Measurements from ENCODE around the gene THSD8. TPM values are rescaled to one million over a fixed set of nuclear protein-coding genes. Genes with fewer than 3 reads are reported as not detected.
"Not testable (repeated sequence)": the region's sequence is repeated elsewhere in the genome, so short reads cannot be mapped to it uniquely, and the experiment has no call there.

THSD8 gene
- total RNA-seq, 1 donor from 2014 or later = 4.1 TPM

DNA sequence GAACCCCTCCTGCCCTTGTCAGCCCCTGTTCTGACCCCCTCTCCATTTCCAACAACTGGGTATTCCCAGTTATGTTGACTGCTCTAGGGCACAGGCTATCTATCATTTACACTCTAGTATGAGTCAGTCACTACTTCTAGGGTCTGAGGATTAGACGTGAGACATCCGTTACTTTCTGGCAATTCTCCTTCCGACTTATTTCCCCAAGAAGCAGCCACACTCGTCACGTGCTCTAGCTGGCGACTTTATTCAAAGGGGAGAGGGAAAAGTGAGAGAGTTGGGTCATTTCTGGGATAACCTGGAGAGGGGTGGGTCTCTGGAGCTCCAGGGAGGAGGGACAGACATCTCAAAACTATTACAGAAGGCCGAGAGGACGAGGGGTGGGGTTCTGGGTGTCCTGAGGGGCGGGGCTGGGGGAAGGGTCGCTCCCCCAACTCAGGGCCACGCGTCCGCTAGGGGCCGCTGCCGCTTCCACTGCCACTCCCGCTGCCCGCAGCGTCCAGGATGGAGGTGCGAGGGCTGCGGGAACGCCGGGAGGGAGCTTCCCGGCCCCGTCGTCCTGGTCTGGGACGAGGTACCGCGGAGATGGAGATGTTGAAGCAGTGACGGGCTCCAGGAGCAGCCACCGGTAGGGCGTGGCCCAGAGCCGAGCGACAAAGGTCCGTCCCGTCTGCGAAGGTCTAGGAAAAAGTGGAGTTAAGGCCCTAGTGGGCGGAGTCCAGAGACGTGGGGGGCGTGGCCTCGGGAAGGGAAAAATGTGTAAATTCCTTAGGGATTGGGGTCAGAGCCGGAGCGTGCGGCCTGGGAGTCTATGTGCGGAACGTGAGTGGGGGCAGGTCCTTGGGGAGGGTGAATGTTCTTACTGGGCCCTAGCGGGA lies 23.6 kb downstream of the THSD8 start:
- DNase-seq (ENCODE audit: low spot score) = no peak

DNA sequence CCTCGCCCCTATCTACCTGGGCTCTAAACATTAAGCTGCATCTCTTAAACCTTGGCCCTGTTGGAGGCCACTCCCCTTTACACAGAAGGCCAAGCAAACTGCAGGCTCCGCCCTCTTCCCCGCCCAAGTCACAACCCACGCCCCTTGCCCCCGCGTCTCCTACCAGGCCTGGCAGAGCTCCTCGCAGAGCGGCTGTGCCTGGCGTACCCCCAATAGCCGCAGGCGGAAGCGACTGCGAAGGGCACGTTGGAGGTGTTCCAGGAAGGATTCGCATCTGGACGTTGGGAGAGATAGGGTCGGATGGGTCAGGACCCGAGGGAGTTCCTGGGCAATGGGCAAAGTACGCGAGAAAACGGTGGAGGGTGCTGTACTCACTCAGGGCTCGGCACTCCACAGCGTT lies 26.6 kb downstream of the THSD8 start:
- DNase-seq (ENCODE audit: low spot score) = no peak

DNA sequence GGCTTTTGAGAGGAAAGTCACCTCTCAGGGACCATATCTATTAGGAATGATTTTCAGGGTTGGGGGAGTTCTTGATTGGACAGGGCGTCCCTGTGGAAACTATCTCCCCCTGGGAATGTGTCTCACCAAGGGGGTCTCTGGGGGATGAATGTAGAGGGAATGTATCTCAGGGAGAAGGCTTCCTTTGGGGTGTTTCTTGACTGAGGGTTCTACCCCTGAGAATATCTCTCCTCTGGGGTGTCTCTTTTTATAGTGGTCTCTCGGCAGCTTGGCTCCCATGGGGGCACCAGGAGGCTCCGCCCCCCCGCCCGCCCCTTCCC lies 31.5 kb downstream of the THSD8 start:
- DNase-seq (ENCODE audit: low spot score) = no peak

DNA sequence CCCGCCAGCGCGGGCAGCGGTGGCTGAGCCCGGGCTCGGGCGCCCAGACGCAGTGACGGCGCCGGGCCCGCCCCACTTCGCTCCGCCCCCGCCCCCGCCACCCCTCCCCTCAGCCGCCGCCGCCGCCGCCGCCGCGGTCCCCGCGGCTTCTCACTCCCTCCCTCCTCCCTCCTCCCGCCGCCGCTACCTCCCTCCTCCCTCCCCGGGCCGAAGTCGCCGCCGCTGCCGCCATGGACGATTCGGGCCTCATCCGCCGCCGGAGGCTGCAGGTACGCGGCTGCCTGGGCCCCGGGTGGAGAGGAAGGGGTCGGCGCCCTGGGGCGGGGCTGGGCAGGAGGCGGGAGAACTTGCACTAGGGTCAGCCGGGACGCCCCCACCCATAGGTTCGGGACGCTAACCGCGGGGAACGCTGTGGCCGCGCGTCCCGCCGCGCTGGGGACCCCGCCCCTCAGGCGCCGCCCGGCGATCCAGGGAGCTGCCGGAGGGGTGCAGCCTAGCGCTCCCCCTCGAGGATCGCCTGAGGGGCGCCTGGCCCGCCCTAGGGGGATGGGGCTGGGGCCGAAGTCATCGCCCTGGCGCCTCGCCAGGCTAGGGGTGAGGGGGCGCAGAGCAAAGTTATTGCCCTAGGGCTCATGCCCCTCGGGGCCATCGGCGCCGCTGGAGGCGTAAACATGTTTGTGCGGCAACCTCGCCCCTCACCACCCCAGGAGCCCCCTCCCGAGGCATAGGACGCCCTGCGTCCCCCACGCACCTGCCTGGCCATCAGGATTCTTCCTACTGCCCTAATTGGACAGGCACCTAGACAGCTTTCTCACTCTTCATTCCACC lies 32.1 kb downstream of the THSD8 start:
- DNase-seq (ENCODE audit: low spot score) = no peak

DNA sequence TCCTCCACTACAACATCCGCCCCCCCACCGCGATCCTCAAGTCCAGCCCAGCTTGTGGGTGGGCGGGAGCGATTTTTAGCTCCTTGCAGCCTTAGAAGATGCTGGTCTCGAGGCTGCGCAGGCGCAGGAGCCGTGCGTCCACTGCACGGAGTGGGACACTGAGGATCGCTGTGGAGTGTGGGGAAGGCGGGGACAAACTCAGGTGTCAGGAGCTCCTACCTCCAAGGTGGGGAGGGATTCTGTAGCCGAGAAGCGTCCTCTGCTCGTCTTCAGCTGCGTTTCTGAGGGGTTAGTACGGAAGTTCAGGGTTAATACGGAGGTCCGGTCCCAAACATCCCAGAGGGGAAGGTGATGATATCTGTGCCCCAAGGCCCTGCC lies 32.7 kb downstream of the THSD8 start, which contains the start of gene RTBDN:
Gene RTBDN, minus strand, starts transcription at position 14 of the 378 bp plus-strand sequence. CDS start 4,600 bp downstream, outside the sequence.
- no peak for DNase-seq (ENCODE audit: low spot score)

DNA sequence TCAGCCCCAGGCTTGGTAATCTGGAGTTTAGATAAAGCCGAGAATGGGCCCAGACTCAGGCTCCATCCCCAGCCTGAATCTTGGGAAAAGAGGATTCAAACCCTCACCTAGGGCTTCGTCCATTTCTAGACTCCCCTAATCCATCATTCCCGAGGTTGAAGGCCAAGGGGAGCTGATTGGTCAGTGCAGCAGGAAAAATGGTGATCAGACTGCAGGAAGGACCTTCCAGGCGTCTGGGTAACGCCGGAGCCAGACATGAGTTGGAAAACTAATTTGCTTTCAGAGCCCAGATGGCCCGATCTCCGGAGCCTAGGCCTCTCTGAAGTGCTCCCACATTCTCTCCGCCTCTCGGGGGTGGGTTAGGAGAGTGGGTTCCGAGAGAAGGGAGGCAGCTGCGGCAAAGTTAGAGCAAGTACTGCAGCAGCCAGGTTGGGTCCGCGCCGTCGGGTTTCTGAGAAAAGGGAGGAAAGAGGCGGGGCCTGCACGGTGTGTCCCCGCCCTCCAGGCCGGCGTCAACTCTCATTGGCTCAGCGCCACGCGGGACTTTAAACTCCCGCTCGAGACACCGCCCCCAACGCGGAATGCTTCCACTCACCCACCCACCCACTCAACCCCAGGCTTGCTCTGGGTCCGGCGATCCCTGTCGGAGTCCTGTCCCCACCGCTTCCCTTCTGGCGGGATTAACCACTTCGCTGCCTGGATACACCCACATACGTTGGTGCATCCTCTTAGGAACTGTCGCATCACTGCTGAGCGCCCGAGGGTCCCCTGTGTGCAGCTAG lies 33.3 kb downstream of the THSD8 start:
- DNase-seq (ENCODE audit: low spot score) = no peak

DNA sequence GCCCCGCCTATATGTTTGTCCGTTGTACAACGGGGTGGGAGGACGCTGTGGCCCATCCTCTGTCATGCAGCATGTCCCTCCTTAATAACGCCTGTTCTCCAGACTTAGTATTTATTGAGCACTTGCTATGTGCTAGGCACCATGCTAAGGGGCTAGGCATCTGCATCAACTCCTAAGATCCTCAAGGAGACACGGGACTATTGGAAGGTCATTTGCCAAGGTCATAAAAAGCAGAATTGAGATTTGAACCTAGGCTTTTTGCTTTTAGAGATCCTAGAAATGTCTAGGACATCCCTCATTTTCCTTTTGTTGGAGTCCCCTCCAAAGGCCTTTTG lies 34.6 kb downstream of the THSD8 start:
- DNase-seq (ENCODE audit: low spot score) = no peak

DNA sequence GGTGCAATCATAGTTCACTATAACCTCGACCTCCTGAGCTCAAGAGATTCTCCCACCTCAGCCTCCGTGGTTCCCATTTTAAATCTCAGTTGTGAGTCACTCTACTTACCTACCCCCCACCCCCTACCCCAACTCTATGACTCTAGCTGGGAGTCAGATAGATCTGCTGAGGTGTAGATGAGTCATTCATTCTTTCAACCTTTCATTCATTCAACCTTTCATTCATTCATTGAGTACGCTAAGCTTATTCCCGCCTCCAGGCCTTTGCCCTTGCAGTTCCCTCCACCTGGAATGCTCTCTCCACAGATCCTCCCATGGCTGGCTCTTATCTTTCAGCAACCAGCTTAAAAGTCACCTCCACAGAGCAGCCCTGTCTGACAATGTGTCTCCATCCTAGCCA lies 35.4 kb downstream of the THSD8 start:
- no peak for DNase-seq (ENCODE audit: low spot score)

DNA sequence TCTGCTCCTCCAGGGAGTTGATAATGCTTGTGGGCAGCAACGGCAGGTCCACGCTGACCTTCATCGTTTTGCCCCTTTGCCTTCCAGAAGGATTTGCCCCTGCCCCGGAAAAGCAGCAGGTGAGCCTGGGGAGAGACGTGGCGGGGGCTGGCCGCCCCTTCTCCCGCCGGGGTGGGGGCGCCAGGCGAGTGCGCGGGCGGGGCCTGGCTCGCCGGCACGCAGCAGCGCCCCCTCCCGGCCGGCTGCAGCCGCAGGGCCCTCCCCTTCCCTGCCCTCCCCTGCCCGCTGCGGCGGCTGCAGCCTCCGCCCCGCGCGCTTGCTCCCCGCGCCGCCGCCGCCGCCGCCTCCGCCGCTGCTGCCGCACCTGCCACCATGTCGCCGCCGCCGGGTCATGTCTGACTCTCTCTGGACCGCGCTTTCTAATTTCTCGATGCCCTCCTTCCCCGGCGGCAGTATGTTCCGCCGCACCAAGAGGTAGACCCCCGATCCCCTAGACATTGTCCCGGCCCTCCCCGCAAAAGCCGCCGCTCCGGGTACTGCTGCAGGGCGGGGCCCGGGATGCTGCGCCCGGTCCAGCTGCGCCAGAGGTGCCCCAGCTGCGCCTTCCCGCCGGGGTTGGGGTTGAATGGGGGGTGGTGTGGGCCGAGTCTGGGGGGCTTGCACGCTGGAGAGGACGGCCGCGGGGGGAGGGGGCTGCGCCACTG lies 36.5 kb downstream of the THSD8 start, which contains the start of gene MAST1:
Gene MAST1, plus strand, starts transcription at position 334 of the 704 bp plus-strand sequence. Its CDS starts 58 bp downstream, at position 392.
- DNase-seq (ENCODE audit: low spot score) = no peak

DNA sequence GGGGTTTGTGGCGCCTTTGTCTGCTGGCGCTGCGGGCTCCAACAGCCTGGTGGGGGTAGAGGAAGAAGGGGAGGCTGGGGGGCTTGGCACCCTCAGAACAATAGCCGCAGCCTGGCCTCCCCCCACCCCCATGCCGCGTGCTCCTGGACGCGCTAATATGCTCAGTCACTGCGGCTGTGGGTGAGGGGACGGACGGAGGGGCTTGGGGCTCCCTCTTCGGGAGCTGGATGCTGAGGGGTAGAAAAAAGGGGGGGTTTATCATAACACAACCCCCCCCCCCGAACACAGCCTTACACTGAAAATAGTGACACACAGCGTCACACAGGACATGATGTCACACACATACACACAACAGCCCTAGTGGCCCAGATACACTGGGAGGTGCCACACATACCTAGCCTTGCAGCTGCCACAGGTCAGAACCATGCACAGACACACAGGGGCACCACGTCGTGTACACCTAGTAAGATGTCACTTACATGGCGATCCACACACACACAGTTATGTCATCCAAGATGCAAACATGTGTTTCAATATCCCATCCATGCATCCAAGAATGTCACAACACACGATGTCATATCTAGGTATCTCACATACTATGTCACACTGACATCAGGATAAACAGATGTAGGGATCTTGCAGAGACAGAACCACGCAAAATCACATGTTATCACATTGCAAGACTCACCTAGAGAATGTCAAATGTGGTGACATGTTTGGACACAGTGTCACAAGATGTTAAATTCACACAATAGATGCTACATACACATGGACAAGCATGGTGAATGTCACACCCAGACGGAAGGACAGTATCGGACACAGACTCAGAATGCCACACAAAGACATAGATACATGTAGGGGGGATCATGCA lies 37.3 kb downstream of the THSD8 start:
- no peak for DNase-seq (ENCODE audit: low spot score)

DNA sequence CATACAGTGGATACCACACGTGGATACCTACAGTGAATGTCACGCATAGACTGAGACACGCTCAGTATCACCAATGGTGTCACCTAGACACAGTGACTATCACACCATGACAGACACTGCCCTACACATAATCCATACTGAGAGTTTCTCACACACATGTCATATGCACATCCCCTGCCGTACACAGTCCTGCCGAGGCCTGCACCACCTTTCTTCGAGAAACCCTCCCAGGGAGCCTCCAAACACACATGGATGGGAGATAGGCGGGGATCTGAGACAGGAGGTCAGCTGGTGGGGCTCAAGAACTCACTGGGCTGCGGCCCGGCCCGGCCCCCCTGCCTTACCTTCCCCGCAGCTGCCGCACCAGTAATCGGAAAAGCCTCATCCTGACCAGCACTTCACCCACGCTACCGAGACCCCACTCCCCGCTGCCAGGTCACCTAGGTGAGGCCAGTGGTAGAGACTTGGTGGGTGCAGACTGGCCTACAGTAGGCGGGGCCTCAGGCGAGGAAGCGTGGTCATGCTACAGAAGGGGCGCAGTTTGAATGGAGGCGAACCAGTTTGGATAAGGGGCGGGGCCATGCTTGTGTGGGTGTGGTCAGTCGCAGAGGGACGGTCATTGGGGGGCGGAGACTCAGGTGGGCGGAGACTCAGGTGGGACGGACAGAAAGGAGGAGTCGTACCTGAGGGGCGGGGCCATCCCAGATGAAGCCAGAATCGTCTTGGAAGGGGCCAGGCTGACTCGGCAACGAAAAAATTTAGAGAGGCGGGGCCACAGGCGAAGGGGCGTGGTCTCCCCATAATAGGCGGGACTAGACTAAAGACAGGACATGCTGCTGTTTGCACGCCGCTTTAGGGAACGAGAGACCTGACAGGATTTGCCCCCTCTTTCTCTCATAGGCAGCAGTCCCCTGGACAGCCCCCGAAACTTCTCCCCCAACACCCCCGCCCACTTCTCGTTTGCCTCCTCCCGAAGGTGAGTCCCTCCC lies 38.5 kb downstream of the THSD8 start:
- DNase-seq (ENCODE audit: low spot score) = peak; percentile 35

DNA sequence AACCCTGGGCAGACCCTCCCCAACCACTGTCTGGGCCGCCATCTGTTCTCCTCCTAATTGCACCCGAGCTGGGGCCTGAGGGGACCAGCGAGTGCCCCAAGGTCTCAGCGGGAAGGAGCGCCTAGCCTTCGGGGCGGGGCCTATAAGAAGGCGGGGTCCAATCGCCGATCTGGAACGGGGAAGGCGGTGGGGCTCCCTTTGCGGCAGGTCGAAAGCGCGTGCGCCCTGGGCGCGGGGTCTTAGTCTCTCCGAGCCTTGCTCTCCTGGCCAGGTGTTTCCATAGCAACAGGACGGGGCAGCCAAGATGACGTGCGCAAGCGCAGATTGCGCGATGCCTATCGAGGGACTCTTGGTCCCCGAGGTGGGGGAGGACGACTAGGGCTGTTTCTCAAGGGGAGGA lies 39.2 kb downstream of the THSD8 start:
- no peak for DNase-seq (ENCODE audit: low spot score)

DNA sequence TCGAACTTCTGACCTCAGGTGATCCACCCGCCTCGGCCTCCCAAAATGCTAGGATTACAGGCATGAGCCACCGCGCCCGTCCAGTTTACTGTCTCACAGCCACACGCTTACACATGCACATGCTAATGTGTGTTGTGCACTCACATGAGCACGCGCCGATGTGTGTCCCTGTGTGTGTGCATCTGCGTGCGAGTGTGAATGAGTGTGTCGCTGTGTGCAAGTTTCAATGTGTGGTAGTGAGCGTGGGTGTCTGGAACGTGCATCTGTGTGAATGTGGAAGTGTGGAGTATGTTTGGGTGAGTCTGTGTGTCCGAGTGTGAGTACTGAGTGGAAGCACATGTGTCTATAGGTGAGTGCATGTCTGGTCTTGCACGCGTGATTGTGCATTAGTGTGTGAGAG lies 40.6 kb downstream of the THSD8 start:
- no peak for DNase-seq (ENCODE audit: low spot score)

DNA sequence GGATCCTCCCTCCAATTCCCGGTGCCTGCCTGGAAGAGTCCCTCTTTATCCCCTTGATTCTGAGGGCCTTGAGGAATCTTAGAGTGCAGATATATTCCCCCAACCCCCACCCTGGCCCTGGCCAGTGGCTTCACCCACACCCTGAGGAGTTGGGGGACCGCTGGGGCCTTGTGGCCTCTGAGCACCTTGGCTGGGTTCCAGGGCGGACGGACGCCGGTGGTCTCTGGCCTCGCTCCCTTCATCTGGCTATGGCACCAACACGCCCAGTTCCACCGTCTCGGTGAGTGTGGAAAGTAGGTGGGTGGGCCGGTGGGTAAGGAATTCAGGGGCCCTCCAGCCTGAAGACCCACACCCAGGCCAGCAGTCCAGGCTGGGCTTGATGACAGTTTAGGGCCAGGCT lies 41.5 kb downstream of the THSD8 start:
- no peak for DNase-seq (ENCODE audit: low spot score)

DNA sequence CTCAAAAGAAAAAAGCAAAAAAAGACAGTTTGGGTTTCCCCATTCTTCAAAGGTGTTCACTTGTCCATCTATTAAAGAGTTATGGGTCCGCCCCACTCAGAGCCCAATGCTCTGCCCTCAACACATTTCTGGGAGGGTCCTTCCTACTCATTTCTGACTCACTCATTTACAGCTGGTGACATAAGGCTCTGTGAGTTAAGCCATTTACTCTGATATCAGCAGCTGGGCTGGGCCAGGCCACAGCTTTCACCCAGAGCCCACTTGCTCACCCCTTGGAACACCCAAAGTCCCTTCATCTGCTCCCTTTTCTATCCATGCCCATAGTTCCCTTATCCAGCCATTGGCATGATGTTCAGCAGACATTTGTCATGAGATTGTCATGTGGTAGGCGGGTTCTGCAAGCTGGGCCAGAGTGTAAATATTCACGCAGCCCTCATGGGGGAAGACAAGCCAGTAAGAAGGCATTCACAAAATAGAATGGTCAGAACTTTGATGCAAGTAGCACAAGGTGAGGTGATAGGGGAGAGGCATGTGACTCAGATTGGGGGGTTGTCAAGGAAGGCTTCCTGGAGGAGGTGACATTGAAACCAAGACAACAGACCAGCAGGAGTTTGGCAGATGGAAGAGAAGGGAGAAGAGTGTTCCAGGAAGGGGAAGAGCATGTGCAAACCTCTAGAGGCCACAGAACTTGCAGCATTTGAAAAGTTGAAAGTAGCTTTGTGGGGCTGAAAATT lies 42.3 kb downstream of the THSD8 start:
- no peak for DNase-seq (ENCODE audit: low spot score)

DNA sequence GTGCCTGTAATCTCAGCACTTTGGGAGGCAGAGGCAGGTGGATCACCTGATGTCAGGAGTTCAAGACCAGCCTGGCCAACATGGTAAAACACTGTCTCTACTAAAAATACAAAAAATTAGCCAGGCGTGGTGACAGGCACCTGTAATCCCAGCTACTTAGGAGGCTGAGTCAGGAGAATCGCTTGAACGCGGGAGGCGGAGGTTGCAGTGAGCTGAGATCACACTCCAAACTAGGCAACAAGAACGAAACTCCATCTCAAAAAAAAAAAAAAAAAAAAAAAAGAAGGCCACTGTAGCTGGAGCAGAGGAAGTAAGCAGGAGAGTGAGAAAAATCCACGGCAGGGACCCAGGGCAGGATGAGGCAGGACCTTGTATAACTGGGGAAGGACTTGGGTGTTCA lies 44.7 kb downstream of the THSD8 start:
- not testable (repeated sequence) for DNase-seq (ENCODE audit: low spot score)

DNA sequence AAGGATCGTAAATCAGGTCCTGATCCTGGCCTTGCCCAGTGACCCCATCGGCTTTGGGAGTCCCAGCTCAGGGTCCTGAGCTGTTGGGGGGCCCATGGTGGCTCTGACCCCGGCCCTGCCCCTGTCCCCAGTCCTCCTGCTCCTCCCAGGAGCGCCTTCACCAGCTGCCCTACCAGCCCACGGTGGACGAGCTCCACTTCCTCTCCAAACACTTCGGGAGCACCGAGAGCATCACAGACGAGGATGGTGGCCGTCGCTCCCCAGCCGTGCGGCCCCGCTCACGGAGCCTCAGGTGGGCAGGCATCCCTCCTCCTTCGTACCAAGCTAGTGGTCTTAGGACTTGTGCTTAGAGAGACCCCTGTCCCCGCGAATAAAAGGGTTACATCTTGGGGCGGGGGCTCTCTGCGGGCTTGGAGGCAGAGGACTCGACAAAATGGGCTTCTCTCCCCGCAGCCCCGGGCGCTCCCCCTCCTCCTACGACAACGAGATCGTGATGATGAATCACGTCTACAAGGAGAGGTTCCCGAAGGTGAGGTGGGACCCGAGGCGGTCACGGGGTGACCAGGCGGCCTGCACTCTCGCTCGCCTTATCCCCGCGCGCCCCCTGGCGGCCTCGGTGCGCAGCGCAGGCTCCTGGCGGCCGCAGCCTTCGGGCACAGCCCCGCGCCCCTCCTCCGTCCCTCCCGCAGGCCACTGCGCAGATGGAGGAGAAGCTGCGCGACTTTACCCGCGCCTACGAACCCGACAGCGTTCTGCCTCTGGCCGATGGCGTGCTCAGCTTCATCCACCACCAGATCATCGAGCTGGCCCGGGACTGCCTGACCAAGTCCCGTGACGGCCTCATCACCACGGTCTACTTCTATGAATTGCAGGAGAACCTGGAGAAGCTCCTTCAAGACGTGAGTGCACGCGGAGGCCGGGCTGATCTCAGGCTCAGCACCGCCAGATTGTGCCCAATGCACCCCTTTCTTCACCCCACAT lies 45.6 kb downstream of the THSD8 start:
- peak; percentile 81 for DNase-seq (ENCODE audit: low spot score)

Data from mucosa of gallbladder (tissue), 1 donor.